CD4-positive, alpha-beta T cell treated with Interleukin-4 for 1 hour (primary cell): ENCODE data around the gene LPCAT4.
"Not testable (repeated sequence)": the region's sequence is repeated elsewhere in the genome, so short reads cannot be mapped to it uniquely, and the experiment has no call there.

ENCODE experiments used
- DNase-seq, 2 donors: peaks; one replicate each; pipeline ENCODE4 v3.0.0-alpha.2; 2020 to 2022

LPCAT4 gene

DNA sequence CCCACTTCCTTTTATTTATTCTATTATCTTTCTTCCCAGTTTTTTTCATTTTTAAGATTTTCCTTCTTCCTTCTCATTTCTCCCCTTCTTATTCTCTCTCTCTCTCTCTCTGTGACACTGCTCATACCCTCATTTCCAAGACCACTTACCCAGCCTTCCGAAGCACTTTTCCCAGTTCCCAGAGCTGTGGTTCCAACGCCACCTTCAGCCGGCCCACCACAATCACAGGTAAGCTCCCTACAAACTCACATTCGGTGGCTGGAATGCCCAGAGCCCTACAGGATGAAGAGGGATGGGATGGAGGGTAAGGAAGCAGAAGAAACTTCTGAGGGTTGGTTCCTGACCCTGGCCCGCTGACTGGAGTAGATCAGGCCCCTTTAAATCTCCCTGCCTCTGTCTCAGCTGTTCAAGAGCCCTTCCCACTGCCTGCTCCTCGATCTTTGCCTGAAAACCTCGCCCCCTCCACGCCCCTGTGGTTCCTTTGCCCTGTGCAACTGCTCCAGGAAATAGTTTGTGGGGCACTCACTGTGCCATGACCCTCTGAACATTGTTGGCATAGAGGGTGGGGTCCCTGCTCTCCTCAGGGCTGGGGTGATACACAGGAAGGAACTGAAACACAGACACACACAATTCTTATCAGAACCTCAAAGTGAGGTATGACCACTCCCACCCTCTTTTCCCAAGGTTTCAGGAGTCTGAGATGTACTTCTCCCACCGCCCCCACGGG is 4.8 kb downstream of the LPCAT4 start:
- no peak for DNase-seq

GRCh38 chr15:34361278-34361677 is 5.7 kb downstream of the LPCAT4 start:
- DNase-seq, result no peak

- no peak for DNase-seq
Observed at GRCh38 chr15:34360298-34360697, 6.7 kb downstream of the LPCAT4 start.

DNA sequence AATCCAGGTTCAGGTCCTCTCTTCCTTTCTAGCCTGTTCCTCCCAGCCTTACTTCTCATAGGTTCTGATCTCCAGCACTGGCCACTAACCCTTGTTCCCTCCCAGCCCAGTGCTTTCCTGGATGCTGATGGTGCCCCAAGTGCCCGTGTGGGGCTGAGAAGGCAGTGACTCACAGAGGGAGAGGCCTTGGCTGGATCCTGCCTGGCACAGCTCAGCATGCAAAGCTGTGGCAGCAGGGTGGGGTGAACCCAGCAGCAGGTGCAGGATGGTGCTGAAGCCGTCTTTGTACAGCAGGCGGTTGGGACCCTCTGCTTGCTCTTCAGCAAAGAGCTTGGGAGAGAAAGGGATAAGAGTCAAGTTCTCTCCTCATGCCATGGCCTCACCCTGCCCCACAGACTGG is 7.6 kb downstream of the LPCAT4 start:
- no peak for DNase-seq

DNA sequence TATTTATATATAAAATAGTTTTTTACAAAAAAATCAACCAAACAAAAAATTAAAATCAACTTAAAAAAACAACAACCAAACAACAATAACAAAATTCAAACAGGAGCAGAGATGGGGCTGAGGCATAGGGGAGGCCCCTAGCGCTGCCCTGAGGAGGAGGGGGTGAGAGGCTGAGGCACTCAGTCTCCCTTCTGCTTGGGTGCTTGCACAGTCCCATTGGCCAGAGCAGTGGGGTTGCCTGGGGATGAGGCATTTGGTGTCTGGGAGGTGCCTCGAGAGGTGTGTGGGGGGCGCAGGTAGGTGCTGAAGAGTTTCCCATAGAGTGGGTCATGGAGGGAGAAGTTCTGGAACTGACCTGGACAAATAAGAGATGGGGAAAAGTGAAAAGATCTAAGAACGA is 8.0 kb downstream of the LPCAT4 start:
- DNase-seq, result no peak

DNA sequence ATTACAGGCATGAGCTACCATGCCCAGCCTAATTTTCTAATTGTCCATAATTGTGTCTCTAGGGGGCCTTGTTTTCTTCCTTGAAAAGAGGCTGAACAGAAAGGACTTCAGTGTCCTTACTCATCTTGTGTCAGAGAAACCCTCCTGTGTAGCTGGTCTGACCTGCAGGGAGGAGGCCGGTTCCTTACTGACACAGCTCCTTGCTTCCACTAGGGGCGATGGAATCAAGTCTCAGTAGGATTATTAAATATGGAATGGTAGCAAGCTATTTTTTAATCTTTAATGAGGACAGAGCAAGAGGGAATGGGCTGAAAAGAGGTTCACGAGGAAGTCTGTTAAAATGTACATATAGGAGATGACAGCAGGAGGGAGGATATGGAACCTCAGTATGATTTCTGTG is 8.6 kb downstream of the LPCAT4 start:
- DNase-seq, result no peak

GRCh38 chr15:34357653-34358052 is 9.3 kb downstream of the LPCAT4 start:
- DNase-seq, result no peak

DNA sequence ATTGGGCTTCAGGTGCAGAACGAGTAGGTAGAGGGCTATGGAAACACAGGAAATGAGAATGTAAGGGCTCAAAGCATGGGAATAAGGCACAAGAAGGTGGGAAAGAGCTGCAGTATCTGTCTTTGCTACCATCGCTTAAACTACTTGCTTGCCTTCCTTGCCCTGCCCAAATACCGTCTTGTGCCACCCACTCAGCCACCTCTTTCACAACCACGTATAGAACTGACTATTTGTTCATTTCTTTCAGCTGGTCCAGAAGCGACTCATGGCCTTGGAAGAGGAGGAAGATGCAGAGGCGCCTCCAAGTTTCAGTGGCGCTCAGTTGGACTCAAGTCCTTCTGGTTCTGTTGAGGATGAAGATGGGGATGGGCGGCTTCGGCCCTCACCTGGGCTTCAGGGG is 11.8 kb downstream of the LPCAT4 start:
- no peak for DNase-seq

- DNase-seq, result no peak
Observed at GRCh38 chr15:34354286-34354685, 12.7 kb downstream of the LPCAT4 start.

- DNase-seq, result no peak
Observed at GRCh38 chr15:34353627-34354026, 13.4 kb downstream of the LPCAT4 start.

DNA sequence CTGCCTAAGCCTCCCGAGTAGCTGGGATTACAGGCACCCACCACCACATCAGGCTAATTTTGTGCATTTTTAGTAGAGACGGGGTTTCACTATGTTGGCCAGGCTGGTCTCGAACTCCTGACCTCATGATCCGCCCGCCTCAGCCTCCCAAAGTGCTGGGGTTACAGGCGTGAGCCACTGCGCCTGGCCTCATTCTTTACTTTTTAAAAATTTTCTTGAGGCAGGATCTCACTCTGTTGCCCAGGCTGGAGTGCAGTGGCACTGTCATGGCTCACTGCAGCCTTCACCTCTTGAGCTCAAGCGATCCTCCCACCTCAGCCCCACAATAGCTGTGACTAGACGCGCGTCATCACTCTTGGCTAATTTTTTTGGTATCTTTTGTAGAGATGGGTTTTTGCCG is 14.0 kb downstream of the LPCAT4 start:
- not testable (repeated sequence) for DNase-seq

DNA sequence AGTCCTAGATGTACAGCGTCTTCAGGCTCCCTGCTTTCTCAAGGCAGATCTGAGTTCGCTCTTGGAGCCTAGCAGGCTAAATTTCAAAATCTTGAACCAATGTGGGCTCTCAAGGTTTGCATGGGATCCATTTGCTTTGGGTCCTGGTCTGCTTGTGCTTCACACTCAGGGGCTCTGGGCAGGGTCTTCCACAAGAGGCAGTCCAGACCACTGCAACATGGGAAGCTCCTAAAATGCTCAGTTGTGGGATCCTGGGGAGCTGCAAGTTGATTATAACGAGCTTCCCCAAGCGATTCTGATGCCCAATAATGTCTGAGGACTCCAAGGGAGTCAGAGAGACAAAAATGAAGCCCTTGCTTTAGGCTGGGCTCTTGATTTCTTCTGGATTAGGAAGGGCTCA is 17.2 kb downstream of the LPCAT4 start:
- no peak for DNase-seq

GRCh38 chr15:34348735-34349300 is 18.2 kb downstream of the LPCAT4 start:
- DNase-seq, result no peak

- DNase-seq, result no peak
Observed at GRCh38 chr15:34347951-34348638, 18.9 kb downstream of the LPCAT4 start.

- DNase-seq, result peak; percentile 93 to 95
Observed at GRCh38 chr15:34342737-34343575, 24.0 kb downstream of the LPCAT4 start, which contains the start of the genes NOP10 and NUTM1. TSS of gene NOP10 (minus strand) at chr15:34343136. CDS start at chr15:34343073, 63 bp downstream. TSS of gene NUTM1 (plus strand) at chr15:34343315. CDS start at chr15:34343697, 382 bp downstream.

DNA sequence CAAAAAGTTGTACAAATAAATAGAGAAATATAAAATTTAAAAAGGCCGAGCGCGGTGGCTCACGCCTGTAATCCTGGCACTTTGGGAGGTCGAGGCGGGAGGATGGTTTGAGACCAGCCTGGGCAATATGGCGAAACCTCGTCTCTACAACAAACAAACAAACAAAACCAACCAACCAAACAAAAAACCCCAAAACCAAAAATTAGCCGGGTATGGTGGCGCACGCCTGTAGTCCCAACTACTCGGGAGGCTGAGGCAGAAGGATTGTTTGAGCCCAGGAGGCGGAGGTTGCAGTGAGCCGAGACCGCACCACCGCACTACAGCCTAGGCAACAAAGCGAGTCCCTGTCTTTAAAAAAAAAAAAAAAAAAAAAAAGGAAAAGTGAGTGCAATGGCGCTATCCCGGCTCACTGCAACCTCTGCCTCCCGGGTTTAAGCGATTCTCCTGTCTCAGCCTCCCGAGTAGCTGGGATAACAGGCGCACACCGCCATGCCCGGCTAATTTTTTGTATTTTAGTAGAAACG is 24.7 kb downstream of the LPCAT4 start:
- peak in 1 of 2 donors; percentile 38 for DNase-seq

DNA sequence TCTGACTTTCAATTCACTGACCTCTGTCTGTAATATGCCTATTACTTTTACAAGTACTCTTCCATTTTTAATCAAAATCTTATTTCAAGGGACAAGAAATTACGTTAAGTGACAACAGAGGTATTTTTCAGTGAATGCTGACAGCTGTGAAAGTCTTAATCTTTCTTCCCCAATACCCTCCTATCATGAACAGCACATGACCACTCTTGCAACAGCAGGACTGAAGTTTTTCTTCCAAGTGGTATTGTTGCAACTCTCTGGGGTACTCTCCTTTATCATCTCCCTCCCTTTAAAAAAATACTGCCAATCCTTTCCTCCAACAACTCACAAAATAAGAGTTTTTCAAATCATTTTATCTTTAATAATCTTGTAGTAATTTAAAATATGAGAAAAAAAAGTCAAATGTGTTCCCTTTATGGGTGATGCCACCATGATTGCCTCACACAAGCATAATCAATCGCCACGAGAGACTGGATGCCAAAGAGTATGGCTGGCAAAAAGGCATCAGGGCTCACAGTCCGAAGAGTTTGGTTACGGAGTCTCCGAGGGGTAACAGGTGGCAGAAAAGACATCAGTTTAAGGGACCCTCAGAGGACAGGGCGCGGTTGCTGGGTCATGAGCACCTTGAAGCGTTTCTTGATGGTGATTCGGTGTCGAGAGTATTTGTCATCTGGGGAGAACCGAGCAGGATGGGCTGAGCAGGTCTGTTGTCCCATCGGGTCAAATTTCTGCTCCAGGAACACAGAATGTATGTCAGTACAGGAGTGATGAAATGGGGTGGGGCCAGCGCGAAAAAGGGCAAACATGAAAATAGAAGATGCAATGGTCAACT is 25.4 kb downstream of the LPCAT4 start:
- no peak for DNase-seq

DNA sequence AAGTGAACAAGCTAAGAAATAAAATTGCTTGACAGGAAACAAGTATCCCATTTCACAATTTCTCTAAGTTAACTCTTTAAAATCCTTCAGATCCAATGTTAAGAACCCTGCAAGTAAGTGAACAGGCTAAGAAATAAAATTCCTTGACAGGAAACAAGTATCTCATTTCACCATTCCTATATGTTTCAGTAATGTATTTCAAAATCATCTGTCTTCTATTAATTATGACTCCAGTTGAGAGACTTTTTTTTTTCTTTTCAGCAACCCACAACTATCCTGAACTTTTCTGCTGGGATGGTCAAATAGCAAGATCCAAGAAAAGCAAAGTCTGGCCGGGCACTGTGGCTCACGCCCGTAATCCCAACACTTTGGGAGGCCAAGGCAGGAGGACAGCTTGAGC is 27.1 kb downstream of the LPCAT4 start:
- no peak for DNase-seq

DNA sequence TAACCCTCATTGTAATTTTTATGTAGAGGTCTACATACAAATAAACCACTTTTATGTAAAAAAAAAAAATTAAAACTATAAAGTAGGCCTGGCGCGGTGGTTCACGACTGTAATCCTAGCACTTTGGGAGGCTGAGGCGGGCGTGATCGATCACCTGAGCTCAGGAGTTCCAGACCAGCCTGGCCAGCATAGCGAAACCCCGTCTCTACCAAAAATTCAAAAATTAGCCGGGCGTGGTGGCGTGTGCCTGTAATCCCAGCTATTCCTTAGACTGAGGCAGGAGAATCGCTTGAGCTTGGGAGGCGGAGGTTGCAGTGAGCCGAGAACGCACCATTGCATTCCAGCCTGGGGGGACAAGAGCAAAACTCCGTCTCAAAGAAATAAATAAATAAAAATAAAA is 28.6 kb downstream of the LPCAT4 start:
- DNase-seq, result no peak

DNA sequence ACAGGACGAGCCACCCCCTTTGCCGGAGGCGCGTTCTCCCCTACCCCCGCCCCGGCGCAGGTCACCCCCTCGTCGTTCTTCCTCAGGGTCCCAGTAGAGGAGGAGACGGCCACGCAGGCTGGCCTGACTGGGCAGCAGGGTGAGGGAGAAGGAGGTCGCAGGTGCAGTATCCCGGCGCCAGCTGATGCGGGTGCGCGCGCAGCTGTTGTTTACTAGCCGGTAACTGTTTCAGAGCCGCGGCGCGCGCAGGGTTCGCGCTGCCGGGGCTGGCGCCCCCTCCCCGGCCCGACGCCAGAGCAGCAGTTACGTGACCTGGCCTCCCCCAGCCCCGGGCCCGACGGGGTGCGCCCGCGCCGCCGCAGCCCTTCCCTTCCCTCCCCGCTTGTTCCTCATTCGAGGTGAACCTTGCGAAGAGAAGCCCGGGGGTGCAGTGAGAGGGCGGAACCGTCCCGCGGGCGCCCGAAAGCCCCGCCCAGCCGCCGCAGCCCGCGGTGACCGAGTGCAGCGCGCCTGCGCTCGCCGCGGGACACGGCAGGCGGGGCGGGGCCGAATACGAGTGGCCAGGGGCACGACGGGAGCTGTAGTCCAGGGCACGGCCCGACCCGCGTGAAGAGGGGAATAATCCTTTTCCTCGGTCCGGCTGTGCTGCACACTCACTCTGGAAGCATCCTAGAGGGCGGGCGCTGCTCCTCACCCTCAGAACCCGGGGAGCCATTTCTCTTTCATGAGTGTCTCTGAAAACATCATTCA is 29.3 kb downstream of the LPCAT4 start, which contains the start of gene SLC12A6:
TSS of gene SLC12A6 (minus strand) at position 225 of the 750 bp plus-strand sequence. CDS start 1,101 bp downstream, outside the sequence.
- DNase-seq, result peak; percentile 92 to 93

- peak; percentile 28 to 36 for DNase-seq
Observed at GRCh38 chr15:34336991-34337556, 29.9 kb downstream of the LPCAT4 start.
